ENCODE results near the gene TARBP1. TPM values are rescaled to one million over a fixed set of nuclear protein-coding genes. Genes with fewer than 3 reads are reported as not detected.

Gene TARBP1
- total RNA-seq, 4 donors from 2014 or later: 5.7 to 11.9 (median 8.2) TPM

- intact Hi-C loops (cut with DNase I; ENCODE audit: low total_unique reads): loop anchor here (10.0 kb wide), 1 partner anchor 928 kb away; no protein-coding TSS in a partner anchor
- H3K27me3 ChIP-seq: no peaks in the 10 kb centered on the region
- H3K27ac ChIP-seq: peak overlapping the region in 1 of 4 donors; percentile 6
- ATAC-seq: peak; percentile 81 to 91
- H3K4me3 ChIP-seq: no peak overlapping the region
- peaks cover 3% of the 10 kb centered on the region in 2 donors for H3K4me1 ChIP-seq
- in situ Hi-C loops (cut with MboI; ENCODE audit: low sequenced_read_pairs in 4 of 4): loop anchor here in 3 of 4 donors (25.0 kb wide), 3 partner anchors 250 to 400 kb away; no protein-coding TSS in a partner anchor
- TF ChIP-seq POLR2A (IDR thresholded peaks at IDR 0.05) (no peak), CTCF (IDR thresholded peaks at IDR 0.05 in 4 of 5, conservative IDR thresholded peaks at IDR 0.05 in 1 of 5) (peak in 4 of 5 experiments; percentile 53 to 79 (median 66))
- H3K36me3 ChIP-seq: no peaks in the 10 kb centered on the region
- H3K9me3 ChIP-seq: no peaks in the 10 kb centered on the region
- DNase-seq: peak in 1 of 2 donors; percentile 45
Measured at GRCh38 chr1:234486858-234487840, 8.2 kb upstream of the TARBP1 start.

- no peak for ATAC-seq
- Histone ChIP-seq H3K4me3 (no peak overlapping the region), H3K27me3 (no peaks in the 10 kb centered on the region), H3K36me3 (no peaks in the 10 kb centered on the region), H3K9me3 (no peaks in the 10 kb centered on the region), H3K27ac (no peak overlapping the region), H3K4me1 (peaks cover 3% of the 10 kb centered on the region in 2 donors)
- in situ Hi-C loops (cut with MboI; ENCODE audit: low sequenced_read_pairs in 4 of 4) (loop anchor here in 3 of 4 donors (25.0 kb wide), 3 partner anchors 252 to 402 kb away; no protein-coding TSS in a partner anchor), intact Hi-C loops (cut with DNase I; ENCODE audit: low total_unique reads) (loop anchor here (10.0 kb wide), 1 partner anchor 930 kb away; no protein-coding TSS in a partner anchor)
- no peak for DNase-seq
- TF ChIP-seq CTCF (IDR thresholded peaks at IDR 0.05 in 4 of 5, conservative IDR thresholded peaks at IDR 0.05 in 1 of 5) (no peak), POLR2A (IDR thresholded peaks at IDR 0.05) (no peak)
Measured at GRCh38 chr1:234484991-234485739, 6.2 kb upstream of the TARBP1 start.

- no peaks in the 10 kb centered on the region for H3K36me3 ChIP-seq
- H3K9me3 ChIP-seq: no peaks in the 10 kb centered on the region
- ATAC-seq (no peak), DNase-seq (no peak)
- no peaks in the 10 kb centered on the region for H3K27me3 ChIP-seq
- no peak overlapping the region for H3K27ac ChIP-seq
- TF ChIP-seq POLR2A (IDR thresholded peaks at IDR 0.05) (no peak), CTCF (IDR thresholded peaks at IDR 0.05 in 4 of 5, conservative IDR thresholded peaks at IDR 0.05 in 1 of 5) (no peak)
- intact Hi-C loops (cut with DNase I; ENCODE audit: low total_unique reads): loop anchor here (10.0 kb wide), 1 partner anchor 931 kb away; no protein-coding TSS in a partner anchor
- in situ Hi-C loops (cut with MboI; ENCODE audit: low sequenced_read_pairs in 4 of 4): loop anchor here in 3 of 4 donors (25.0 kb wide), 3 partner anchors 253 to 403 kb away; no protein-coding TSS in a partner anchor
- peaks cover 3% of the 10 kb centered on the region in 2 donors for H3K4me1 ChIP-seq
- no peak overlapping the region for H3K4me3 ChIP-seq
Measured at GRCh38 chr1:234484218-234484617, 5.2 kb upstream of the TARBP1 start.

- no peak for ATAC-seq
- intact Hi-C loops (cut with DNase I; ENCODE audit: low total_unique reads): loop anchor here (10.0 kb wide), 1 partner anchor 933 kb away; no protein-coding TSS in a partner anchor
Measured at GRCh38 chr1:234481771-234482170, 2.8 kb upstream of the TARBP1 start.

More at GRCh38 chr1:234481771-234482170, 2.8 kb upstream of the TARBP1 start:
- Histone ChIP-seq H3K4me1 (peaks cover 0 to 3% of the 10 kb centered on the region in 2 donors), H3K4me3 (no peak overlapping the region), H3K27ac (no peak overlapping the region), H3K36me3 (no peaks in the 10 kb centered on the region), H3K27me3 (no peaks in the 10 kb centered on the region), H3K9me3 (no peaks in the 10 kb centered on the region)
- TF ChIP-seq POLR2A (IDR thresholded peaks at IDR 0.05) (no peak), CTCF (IDR thresholded peaks at IDR 0.05 in 4 of 5, conservative IDR thresholded peaks at IDR 0.05 in 1 of 5) (no peak)
- in situ Hi-C loops (cut with MboI; ENCODE audit: low sequenced_read_pairs in 4 of 4): loop anchor here in 3 of 4 donors (25.0 kb wide), 3 partner anchors 256 to 406 kb away; no protein-coding TSS in a partner anchor
- DNase-seq: no peak

Measured in gastrocnemius medialis (tissue), 4 donors.